Inferior parietal cortex (tissue), 1 donor: ENCODE data around the gene NCOA7.
"Not testable (repeated sequence)": the region's sequence is repeated elsewhere in the genome, so short reads cannot be mapped to it uniquely, and the experiment has no call there.

Source experiments
- DNase-seq: peaks from one replicate; pipeline ENCODE4 v3.0.0-alpha.2; 2016; ENCODE audit errors: extremely low spot score

NCOA7 gene

DNA sequence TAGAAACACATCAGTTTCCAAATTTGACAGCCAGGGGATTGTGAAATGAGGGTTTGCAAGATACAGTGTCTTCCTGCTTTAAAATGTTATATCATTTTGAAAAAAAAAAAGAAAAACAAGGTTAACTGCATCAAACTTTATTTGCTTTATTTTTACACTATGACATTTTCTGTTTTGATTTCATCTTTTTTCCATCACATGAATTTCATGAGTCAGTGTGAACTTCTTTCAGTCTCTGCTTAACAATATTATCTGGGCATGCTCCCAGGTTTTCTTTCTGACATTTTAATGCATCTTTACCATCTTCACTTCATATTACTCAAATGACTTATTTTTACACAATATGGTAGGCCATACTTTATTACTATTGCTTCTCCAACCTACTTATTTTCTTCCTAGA, 1.9 kb downstream of the NCOA7 start:
- no peak for DNase-seq

DNA sequence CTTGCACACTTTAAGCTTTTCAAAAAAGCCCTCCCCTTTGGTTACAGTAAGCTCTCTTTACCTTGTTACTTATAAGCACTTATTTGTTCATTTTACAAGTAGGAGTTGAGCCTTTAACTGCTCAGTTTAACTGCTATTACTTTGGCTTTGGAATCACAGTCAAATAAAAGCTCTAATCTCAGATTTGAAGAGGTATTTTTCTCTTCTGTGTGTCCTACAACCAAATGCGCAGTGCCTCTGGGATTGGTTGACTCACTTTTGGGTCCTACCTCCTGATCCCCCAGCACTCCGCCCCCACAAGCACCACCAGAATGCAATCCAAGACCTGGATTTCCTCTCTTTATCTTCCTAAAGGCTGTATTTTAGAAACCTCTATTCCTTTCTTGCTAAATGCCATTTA, 2.5 kb downstream of the NCOA7 start:
- DNase-seq = no peak

DNA sequence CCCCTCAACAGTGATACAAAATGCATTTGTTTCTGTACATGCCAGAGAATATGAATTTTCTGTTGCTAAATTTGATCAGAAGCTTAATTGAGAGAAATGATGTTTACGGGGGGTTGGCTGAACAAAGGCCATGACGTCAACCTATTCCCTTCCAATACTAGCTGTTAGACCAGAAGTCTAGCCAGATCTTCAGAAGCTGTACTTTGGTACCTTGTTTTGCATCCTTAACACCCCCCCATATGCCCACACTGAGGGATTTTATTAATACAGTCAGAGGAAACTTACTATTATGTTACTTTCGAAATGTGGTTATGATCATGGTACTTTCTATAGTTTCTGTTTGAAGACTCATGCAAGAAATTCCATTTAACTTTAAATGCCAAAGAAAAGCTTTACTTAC, 3.1 kb downstream of the NCOA7 start:
- no peak for DNase-seq

DNA sequence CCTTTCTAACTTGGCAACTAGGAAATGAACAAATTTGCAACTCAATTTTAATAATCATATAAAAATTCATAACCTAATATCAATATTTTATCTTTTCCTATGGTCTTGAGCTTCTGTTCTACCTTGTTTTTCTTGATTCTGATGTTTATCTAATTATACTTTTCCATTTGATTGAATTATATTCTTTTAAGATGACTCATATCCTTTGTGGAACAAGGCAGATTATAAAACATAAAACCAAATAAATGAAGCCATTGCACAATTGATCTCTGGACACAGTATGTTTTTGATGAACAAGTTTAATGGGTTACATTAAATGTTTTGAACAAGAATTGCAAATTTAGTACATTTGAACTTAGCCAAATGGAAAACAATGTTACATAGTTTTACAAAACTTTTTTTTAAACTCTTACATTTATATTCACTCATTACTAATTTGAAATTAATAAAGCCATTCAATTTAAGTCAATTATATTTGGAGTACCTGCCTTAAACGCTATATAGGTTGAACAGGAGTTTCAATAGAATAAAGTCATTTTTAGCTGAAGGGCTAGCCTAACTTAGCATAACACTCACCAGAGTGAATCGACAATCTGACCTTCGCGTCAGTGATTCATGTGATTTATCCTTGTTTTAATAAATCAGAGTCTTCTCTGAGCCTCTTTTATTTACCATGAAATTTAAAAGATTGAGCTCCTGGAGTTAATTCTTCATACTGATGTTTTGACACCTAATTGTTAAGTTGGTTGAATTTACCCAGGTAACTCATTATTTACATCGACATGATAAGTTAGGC, 3.8 kb downstream of the NCOA7 start:
- no peak for DNase-seq

DNA sequence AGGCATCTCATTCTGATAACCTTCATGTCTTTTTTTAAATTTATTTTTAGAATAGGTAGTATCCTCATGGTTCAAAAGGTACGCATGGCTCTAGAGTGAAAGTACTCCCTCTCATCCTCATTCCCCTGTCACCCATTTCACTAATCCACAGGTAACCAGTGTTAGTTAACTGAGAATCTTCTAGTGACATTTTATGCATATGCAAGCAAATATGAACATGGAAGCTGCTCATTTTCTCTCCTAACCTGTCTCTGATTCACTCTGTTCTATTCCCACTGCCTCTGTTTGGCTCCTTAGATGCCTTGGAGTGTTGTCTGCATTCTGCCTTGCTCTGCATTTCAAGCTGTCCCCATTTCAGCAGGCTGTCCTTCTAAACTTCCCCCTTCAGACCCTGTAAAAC, 4.5 kb downstream of the NCOA7 start:
- no peak for DNase-seq

DNA sequence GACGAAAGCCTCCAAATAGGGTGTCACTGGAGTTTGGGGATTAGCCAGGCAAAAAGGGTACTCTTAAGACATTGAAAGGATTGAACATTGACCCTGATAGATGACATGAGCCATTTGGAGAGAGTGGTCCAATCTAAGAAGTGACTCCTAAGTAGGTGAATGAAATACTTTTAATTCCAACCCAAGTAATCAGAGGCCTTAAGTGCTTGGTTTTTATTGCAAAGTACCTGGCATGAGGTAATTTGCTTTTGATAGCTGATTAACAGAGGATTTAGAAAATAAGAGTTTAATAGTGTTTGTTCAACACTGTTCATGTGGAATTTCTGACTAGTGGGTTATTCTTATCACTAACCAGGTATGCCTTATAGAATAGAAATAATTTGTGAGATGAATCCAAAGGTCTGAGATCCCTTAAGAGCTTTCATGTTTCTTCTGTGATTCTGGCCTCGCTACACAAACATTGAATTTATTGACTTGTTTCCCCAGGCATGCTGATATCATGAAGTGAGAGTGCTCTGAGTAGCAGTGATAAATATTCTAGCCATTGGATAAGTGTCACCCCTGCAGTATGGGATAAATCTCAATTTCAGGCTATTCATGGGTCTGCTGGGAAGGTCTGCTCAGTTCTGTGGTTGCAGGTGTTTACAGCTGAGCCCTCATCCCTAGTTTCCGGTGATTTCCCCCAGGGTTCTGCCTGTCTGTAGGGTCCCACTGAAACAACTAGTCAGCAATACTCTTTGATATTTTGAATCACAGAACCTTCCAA, 6.5 kb downstream of the NCOA7 start:
- DNase-seq = no peak

DNA sequence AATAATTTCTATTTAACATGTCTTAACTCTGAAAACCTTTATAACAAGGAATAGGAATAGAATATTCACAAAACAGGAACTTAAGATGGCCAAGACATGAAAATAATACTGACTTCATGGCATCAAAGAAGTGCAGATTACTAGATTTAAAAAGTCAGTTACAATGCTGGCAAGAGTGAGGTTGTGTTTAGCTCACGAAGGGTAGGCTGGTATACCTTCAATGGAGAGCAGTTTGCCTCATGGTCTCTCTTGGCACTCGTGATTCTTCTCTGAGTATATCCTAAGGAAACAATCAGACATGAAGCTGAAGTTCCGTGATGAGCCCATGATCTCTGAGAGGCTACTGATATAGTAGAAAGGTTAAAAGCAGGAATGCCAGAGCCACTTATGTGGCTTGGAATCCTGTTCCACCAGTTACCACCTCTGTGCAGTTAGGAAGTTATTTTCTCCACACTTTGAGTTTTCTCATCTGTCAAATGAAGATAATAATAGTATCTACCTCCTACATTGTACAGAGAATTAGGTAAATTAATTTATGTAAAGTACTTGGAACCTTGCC, 7.2 kb downstream of the NCOA7 start:
- DNase-seq = no peak

DNA sequence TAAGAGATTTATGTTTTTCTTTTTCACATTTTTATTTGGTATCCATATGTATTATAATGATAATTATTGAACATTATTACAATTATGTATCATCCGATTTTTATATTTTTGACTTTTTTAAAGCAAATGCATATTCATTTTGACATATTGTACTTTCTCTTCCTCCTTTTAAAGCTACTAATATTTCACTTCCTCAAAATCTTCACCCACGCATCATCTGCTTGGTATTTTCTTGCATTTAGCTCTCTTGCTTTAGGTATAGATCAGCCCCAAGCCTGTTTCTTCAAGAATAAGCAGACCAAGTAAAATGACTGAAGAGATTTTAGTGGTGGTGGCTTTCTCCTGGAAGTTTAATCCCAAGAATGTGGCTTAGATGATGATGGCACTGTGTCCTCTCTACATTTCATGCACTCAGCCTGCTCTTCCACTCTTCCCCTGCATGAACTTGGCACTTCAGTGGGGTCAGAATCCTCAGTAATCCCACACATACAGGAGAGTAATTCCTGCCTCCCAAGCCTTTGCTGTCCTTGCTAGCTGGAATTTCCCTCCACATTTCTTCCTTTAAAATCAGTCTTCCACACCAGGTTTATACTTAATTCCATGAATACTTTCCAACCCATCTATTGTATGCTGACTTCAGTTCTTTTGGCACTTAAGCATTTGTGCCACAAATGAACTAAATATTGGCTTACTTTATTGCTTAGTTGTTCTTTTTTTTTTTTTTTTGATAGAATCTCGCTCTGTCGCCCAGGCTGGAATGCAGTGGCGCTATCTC, 8.2 kb downstream of the NCOA7 start:
- DNase-seq = peak; percentile 60

DNA sequence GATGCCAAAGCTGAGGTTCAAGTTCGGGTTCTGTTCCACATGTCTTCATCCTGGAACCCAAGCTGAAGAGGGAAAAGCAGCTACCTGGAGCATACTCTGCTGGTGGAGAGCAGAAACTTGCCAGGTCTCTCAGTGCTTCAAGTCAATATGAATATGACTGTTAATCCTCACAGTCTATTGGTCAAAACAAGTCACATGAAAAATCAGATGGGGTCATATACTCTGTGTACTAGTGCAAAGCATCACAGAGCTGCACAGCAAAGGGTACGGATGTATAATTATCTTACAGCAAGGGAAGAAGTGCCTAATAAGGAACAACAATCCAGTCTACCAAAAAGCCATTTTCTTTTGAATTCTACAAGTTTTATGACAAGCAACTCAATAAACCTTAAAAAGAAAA, 11.6 kb downstream of the NCOA7 start:
- DNase-seq = no peak

DNA sequence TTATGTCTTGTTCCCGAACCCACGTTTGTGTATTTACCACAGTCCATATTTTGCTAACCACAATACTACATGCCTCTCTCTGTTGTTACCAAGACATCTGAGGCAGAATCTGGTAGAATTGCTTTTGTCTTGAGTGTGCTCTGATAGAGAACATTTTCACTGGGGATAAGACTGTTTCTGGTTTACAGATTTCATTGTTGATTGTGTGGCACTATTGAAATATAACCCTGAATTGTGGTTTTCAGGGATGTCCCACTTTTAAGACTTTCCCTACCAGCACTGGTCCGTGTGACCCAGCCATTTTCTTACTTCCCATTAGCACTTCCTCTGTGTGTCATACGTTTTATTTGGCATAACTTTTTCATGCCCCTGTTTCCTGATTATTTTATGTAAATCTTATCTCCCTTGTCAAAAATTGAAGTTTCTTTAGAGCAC, 12.2 kb downstream of the NCOA7 start:
- no peak for DNase-seq

DNA sequence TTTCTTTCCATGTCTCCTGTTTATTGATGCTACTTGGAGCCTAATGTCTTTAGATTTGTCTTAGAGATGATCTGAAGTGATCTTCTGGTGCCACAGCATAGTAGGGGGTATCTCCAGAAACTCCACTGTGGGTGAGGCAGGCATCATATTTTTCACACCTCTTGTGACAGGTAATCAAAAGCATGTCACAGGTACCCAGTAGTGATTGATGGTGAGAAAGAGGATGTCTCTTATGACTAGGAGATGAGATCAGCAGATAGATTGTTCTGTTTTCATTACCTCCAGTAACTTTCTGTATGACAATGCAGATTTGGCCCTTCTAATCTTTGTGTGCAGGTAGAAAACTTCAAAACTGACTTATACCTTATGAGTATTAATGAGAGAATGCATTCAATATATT, 13.5 kb downstream of the NCOA7 start:
- DNase-seq = no peak

DNA sequence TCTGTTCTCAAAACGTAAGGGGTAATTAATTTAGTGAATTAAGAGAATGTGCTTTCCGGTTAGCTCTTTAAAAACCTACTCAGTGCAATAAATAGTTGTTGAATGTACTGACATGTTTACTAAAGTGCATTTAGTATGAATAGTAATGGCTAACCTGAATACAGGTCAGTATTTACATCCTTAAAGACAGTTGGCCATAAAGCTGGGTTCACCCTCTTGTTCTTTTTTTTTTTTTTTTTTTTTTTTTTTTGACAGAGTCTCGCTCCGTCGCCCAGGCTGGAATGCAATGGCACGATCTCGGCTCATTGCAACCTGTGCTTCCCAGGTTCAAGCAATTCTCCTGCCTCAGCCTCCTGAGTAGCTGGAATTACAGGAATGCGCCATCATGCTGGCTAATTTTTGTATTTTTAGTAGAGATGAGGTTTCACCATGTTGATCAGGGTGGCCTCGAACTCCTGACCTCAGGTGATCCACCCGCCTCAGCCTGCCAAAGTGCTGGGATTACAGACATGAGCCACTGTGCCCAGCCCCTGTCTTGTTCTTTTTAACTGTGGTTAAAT, 14.2 kb downstream of the NCOA7 start:
- DNase-seq = not testable (repeated sequence)

DNA sequence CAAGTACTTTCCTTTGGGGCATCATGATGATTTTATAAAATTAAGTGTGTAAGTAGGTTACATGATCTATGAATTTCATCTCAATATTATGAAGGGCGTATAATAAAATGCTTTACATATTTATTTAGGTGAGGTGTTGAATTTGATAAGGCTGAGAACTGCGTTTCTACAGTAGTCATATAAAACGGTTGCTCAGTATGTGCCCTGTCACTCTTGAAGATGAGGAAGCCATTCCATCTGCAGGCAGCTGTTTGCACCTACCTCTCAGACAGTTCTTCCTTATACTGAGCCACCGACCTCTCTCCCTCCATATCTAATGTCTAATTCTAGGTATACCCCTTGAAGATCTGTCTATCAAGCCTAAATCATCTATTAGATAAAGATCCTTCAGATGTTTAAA, 16.1 kb downstream of the NCOA7 start:
- no peak for DNase-seq

DNA sequence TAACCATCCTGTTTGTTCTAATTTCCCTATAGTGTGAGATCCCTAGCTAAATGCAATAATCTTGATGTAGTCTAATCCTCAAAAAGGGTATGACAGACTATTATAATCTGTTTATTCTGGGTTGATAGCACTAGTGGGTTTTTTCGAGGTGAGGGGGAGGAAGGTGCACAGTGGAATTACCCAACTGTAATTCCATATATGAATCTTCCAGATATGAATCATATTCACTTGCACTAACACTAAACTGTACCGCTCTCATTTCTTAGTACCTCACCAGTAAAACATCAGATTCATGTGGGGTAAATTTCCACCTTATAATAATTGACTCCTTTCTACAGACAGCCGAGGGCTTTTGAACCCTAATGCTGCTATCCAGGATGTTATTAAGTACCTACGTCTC, 16.5 kb downstream of the NCOA7 start:
- no peak for DNase-seq

DNA sequence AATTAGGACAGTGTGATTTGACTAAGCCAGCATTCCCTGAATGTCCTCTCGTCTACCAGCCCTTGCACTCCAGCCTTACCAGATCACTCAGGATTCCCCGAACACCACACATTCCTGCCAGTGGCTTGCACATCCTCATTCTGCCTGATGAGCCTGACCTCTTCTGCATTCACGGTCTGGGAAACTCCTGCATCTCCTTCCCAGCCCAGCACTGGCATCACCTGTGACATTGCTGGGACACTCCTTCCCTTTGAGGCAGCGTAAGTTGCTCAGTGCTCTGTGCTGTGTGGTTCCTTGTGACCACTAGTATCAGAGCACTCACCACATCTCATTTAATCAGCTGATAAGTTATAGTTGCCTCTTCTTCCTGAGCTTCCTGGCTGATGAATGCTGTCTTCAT, 17.3 kb downstream of the NCOA7 start:
- no peak for DNase-seq

DNA sequence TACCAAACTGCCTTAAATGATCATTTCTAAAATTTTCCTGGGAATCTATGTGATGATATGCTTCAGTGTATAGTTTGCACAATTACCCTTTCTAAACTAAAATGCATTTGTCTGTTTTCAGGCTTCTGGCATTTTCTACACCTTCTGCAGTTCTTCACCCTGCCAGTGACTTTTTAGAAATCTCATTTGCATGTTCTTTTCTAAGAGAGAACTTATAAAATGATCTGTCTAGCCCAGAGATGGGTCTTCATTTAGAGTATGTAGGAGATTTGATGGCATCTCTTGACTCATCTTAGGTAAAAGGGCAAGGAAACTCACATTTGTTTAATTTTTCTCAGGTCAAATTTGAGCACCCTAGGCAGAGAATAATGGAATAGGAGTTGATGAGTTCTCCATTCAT, 17.8 kb downstream of the NCOA7 start:
- no peak for DNase-seq

DNA sequence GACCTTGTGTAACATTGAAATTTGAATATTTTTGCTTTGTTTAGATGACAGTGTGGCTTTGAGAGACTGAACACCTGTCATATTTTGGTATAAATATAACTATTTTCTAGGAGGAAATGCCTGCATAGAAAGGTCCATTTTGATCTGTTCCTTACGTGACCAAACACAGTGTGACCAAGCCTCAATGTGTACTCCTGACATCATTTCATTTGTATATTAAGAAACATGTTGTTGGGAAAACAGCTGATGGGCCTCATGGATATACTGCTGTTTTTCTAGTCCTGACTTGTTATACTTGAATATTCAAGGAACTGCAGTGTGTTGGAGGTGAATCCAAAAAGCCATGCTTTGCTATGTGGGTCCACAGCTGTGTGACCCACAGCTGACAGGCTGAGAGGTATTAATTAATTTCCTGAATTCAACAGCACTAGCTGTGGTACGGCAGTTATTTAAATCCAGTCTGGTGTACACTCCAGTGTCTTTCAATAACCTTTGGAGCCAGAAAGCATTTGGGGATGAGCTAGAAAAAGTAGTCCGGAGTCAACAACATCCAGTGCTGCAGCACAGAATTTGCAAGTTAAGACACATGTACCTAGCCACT, 18.9 kb downstream of the NCOA7 start:
- DNase-seq = no peak

DNA sequence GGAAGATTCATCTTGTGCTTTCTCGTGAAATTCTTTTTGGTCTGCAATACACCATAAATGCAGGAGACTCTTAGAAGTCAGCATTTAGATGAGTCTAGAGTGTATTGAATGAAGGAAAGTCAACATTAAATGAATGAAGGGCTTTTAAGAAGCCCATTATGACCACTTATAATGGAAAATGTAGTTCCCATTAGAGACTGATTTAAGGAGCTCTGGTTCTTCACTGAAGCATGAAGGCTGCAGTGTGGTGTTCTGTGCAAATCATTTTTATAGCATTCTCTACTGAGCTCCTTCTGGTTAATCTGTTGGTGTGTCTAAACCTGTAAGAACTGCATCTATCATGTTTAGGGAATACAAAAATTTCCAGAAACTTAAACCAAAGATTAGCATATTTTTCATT, 19.7 kb downstream of the NCOA7 start:
- no peak for DNase-seq

DNA sequence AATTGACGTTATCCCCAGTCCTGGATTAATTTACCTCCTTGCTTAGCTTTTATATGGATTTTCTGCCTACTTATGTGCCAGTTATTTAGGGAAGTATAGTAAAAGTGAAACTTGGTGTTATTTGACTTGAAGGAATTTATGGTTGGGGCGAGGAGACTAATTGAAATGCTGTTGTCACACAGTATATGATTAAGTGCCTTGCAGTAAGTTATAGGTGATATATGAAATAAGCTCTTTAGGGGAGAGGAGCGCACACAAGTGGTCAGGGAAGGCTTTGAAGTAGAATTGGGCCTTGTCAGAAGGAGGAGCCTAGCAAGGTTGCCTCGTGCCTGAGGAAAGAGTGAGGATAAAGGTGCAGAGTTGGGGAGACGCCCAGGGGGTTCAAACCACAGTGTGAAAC, 20.5 kb downstream of the NCOA7 start:
- DNase-seq = no peak

DNA sequence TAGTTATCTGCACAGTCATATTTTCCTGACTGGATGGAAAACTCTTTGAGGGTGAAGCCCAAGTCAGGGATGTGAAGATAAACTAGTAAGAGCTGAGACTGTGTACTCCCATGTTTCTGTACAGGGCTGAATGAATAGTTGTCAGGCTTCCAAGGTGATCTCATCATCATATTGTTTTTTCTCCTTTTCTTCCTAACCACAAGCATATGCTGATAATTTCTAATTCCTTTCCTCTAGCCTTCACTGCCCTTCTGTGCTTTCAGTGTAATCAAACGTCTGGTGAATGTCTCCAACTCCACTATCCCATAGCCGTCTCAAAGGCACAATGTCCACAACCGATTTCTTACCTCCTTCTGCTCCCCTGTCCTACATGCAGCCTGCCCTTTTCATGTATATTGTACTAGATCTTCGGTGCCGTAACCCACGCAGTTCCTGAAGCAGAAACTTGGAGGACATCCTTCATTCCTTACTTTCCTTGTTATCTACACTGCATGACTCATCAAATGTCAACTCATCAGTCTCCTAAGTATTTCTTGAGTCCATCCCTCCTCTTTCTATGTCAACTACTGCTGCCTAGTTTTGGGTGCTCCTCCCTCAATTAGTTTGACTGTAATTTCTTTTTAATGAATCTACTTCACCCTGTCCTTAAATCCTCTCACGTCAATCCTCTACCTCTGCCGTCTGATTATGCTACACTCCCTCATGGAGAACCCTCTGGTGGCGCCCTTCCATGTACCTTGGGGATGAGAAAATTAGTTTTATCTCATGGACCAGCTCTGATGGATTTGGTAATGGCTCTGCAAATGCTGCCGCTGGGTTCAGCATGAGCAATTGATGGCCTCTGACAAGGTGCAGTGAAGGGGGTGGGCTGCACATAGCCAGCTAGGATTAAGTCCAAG, 21.9 kb downstream of the NCOA7 start:
- peak; percentile 48 for DNase-seq
